Neural progenitor cell (in vitro differentiated cells): Measurements from ENCODE around the gene GABRB2.

Source experiments
- CTCF ChIP-seq: fragments of 200-600 bp; sonication (generic); IDR thresholded peaks from 2 replicates; pipeline ENCODE4 v1.5.1; 2017; ENCODE audit warnings: antibody characterized with exemption, mild to moderate bottlenecking
- EZH2 ChIP-seq: fragments of 200-600 bp; sonication (generic); IDR thresholded peaks from 2 replicates; pipeline ENCODE4 v1.6.1; 2017; ENCODE audit warnings: antibody characterized with exemption, mild to moderate bottlenecking, moderate library complexity
- EZH2phosphoT487 ChIP-seq: fragments of 200-600 bp; sonication (generic); IDR thresholded peaks from 2 replicates; pipeline ENCODE4 v1.6.1; 2017; ENCODE audit warnings: antibody characterized with exemption

GRCh38 chr5:161301586-161301985, 244.9 kb downstream of the GABRB2 start:
- TF ChIP-seq CTCF, result no peak
- TF ChIP-seq EZH2phosphoT487, result no peak
- no peak for TF ChIP-seq EZH2
